HepG2 (cell line): ENCODE measurements around the gene GPT2. TPM values are rescaled to one million over a fixed set of nuclear protein-coding genes. Genes with fewer than 3 reads are reported as not detected.
A peak's percentile ranks its signal among the peaks of the same experiment; 100 is the strongest.

Experiments used
- ATAC-seq: fragments of 200-7000 bp; cut with Tn5 transposase; 3 replicates; pipeline ENCODE4 v1.9.1; 2020; ENCODE audit warnings: mild to moderate bottlenecking, moderate library complexity
- BruUV-seq: library from RNA; stranded (reverse); fragments of 400-500 nt; replicated peaks from 2 replicates; lab custom pipeline; 2021; lab: Mats Ljungman, UMichigan
- CTCF ChIA-PET: fragments of 300-600 bp; formaldehyde crosslinking; extraction: SDS; loops from one replicate; lab custom pipeline; 2021; ENCODE audit warnings: low total read pairs, inconsistent platforms, low intra/inter-chr PET ratio; lab: Yijun Ruan, JAX
- POLR2A ChIA-PET: fragments of 350-600 bp; sonication (Branson Sonifier 250); formaldehyde crosslinking; loops from one replicate; lab custom pipeline; 2020; ENCODE audit warnings: antibody characterized with exemption, inconsistent platforms; lab: Yijun Ruan, JAX
- DNase-seq: peaks from one replicate; pipeline ENCODE4 v3.0.0-alpha.2; 2015; ENCODE audit warnings: low spot score
- FAIRE-seq: peaks from 3 replicates; lab custom pipeline; 2011; peaks lifted over from hg19 to GRCh38; lab: Jason Lieb, UNC
- H2AFZ ChIP-seq: one replicate; pipeline ENCODE4 v1.6.1; 2011; ENCODE audit warnings: low read length, inconsistent platforms
- H3K27ac ChIP-seq: fragments of 300-600 bp; 3 replicates; pipeline ENCODE4 v1.8.0; 2011; ENCODE audit warnings: mixed run types, mild to moderate bottlenecking, mixed read lengths, low read length, inconsistent platforms; ENCODE audit not compliant: insufficient read depth; ENCODE audit errors: extremely low read length
- H3K27me3 ChIP-seq, 2 experiments: fragments of 200-600 bp in 1 of 2; 2 replicates in 1 of 2; 3 replicates in 1 of 2; pipeline versions ENCODE4 v1.6.0 to v1.8.0; 2011; ENCODE audit warnings: low read length in 2 of 2, mild to moderate bottlenecking in 2 of 2, moderate library complexity in 2 of 2, inconsistent platforms in 1 of 2; ENCODE audit not compliant: insufficient read depth in 2 of 2, control insufficient read depth in 1 of 2
- H3K36me3 ChIP-seq, 2 experiments: fragments of 200-600 bp in 1 of 2; replicated peaks in 1 of 2; 2 replicates in 1 of 2; 3 replicates in 1 of 2; pipeline versions ENCODE4 v1.5.1 to v1.8.0; 2011; ENCODE audit warnings: low read length in 2 of 2, inconsistent platforms in 1 of 2; ENCODE audit not compliant: insufficient read depth in 2 of 2, control insufficient read depth in 1 of 2
- H3K4me1 ChIP-seq: 2 replicates; pipeline ENCODE4 v1.5.1; 2012; ENCODE audit warnings: low read length, inconsistent platforms; ENCODE audit not compliant: insufficient read depth
- H3K4me2 ChIP-seq: 2 replicates; pipeline ENCODE4 v1.6.0; 2011; ENCODE audit warnings: low read depth, low read length, inconsistent platforms
- H3K4me3 ChIP-seq, 3 experiments: fragments of 200-600 bp in 1 of 3; sonication (generic), shearing (Covaris generic) in 1 of 3; replicated peaks in 1 of 3; 2 replicates each; pipeline ENCODE4 v1.5.1; 2011 to 2016; ENCODE audit warnings: low read length in 3 of 3, inconsistent platforms in 2 of 3, low read depth in 2 of 3, mild to moderate bottlenecking in 2 of 3, control low read depth in 1 of 3, mixed read lengths in 1 of 3; ENCODE audit not compliant: insufficient read depth in 1 of 3
- H3K79me2 ChIP-seq: one replicate; pipeline ENCODE4 v1.6.1; 2011; ENCODE audit warnings: low read length, inconsistent platforms; ENCODE audit not compliant: insufficient read depth
- H3K9ac ChIP-seq: 2 replicates; pipeline ENCODE4 v1.6.0; 2011; ENCODE audit warnings: mild to moderate bottlenecking, low read depth, low read length, inconsistent platforms; ENCODE audit not compliant: insufficient read depth
- H3K9me3 ChIP-seq: 2 replicates; pipeline ENCODE4 v1.5.1; 2012; ENCODE audit warnings: mild to moderate bottlenecking, low read length
- H4K20me1 ChIP-seq: 2 replicates; pipeline ENCODE4 v1.6.0; 2011; ENCODE audit warnings: inconsistent platforms, mild to moderate bottlenecking, low read length, moderate library complexity; ENCODE audit not compliant: insufficient read depth
- ATRX ChIP-seq: sonication (generic); formaldehyde crosslinking; IDR thresholded peaks from 2 replicates; pipeline ENCODE4 v1.4.0; 2020; ENCODE audit warnings: missing genetic modification reagents, borderline replicate concordance
- CEBPB ChIP-seq: IDR thresholded peaks from 2 replicates; pipeline ENCODE4 v1.6.1; 2011; ENCODE audit warnings: low read depth, low read length, improper control_type of control experiment, borderline replicate concordance
- CEBPG ChIP-seq: IDR thresholded peaks from 2 replicates; pipeline ENCODE4 v1.6.1; 2016
- FOXA3 ChIP-seq: IDR thresholded peaks from 2 replicates; pipeline ENCODE4 v1.6.1; 2016; ENCODE audit warnings: missing genetic modification reagents, missing compliant biosample characterization
- GTF2F1 ChIP-seq: fragments of 150-350 bp; IDR thresholded peaks from 2 replicates; pipeline ENCODE4 v1.6.1; 2014; ENCODE audit warnings: low read length
- MYC ChIP-seq: sonication (generic); formaldehyde crosslinking; IDR thresholded peaks from 2 replicates; pipeline ENCODE4 v1.9.0; 2021; ENCODE audit warnings: missing genetic modification reagents, borderline replicate concordance
- NFE2L1 ChIP-seq: sonication (generic); formaldehyde crosslinking; IDR thresholded peaks from 2 replicates; pipeline ENCODE4 v1.4.0; 2020; ENCODE audit warnings: missing genetic modification reagents, mild to moderate bottlenecking, borderline replicate concordance
- REL ChIP-seq: sonication (generic); formaldehyde crosslinking; conservative IDR thresholded peaks from 2 replicates; pipeline ENCODE4 v1.8.0; 2022; ENCODE audit warnings: mild to moderate bottlenecking, missing genetic modification reagents, moderate library complexity
- RFX5 ChIP-seq: IDR thresholded peaks from 2 replicates; pipeline ENCODE4 v1.6.1; 2011; ENCODE audit warnings: low read depth, low read length, improper control_type of control experiment
- RFXAP ChIP-seq: sonication (generic); formaldehyde crosslinking; IDR thresholded peaks from 2 replicates; pipeline ENCODE4 v1.4.0; 2020; ENCODE audit warnings: missing genetic modification reagents, borderline replicate concordance
- ZNF275 ChIP-seq: sonication (generic); formaldehyde crosslinking; IDR thresholded peaks from 2 replicates; pipeline ENCODE4 v1.8.0; 2022; ENCODE audit warnings: missing genetic modification reagents, mild to moderate bottlenecking, inconsistent platforms, borderline replicate concordance
- ZNF7 ChIP-seq: IDR thresholded peaks from 2 replicates; pipeline ENCODE4 v1.6.1; 2016; ENCODE audit warnings: missing biosample characterization, missing genetic modification reagents
- ZNF713 ChIP-seq: sonication (generic); formaldehyde crosslinking; IDR thresholded peaks from 2 replicates; pipeline ENCODE4 v1.4.0; 2020; ENCODE audit warnings: mild to moderate bottlenecking, missing genetic modification reagents
- ZNF770 ChIP-seq: sonication (generic); formaldehyde crosslinking; IDR thresholded peaks from 2 replicates; pipeline ENCODE4 v1.5.0; 2020; ENCODE audit warnings: mild to moderate bottlenecking, missing genetic modification reagents
- WGBS: methylation state at CpG from one replicate; pipeline ENCODE4 v1.1.6; 2017; ENCODE audit warnings: low lambda C conversion rate; 5-methylcytosine and 5-hydroxymethylcytosine counted together
- in situ Hi-C: cut with HindIII; loops from 2 replicates; pipeline ENCODE4 v1.10.0; 2017; ENCODE audit warnings: low pct_unique_long_range_greater_than_20kb; ENCODE audit not compliant: extremely low pct_ligation_motif_present
- intact Hi-C: fragments of 100-400 bp; cut with micrococcal nuclease; formaldehyde crosslinking; loops from one replicate; pipeline ENCODE4 v1.10.0; 2022; ENCODE audit not compliant: unreplicated experiment
- polyA plus RNA-seq, 8 experiments: library from polyadenylated mRNA; depleted of rRNA in 3 of 8; stranded (reverse) in 7 of 8; unstranded in 1 of 8; fragments of >200 nt; fragmentation: Illumina TruSeq in 4 of 8; extraction: Trizol in 4 of 8; gene quantifications; 2 replicates each; pipeline versions ENCODE4 v1.2.1 to v1.2.3, GENCODE V29; 2011 to 2016; ENCODE audit warnings: low read depth in 4 of 8, missing spikeins in 1 of 8, mixed read lengths in 1 of 8; ENCODE audit not compliant: insufficient read depth in 1 of 8
- total RNA-seq, 5 experiments: library from RNA; depleted of rRNA; stranded (reverse); fragments of >200 nt; fragmentation: Illumina TruSeq; extraction: Trizol; gene quantifications; 2 replicates each; pipeline ENCODE4 v1.2.3, GENCODE V29; 2016; ENCODE audit warnings: low read depth in 1 of 5
- TF ChIP-seq, protein P1 (sequence below): IDR thresholded peaks from 2 replicates; pipeline ENCODE4 v1.6.1; 2016
- TF ChIP-seq, protein P2 (sequence below): sonication (generic); formaldehyde crosslinking; conservative IDR thresholded peaks from 2 replicates; pipeline ENCODE4 v1.8.1; 2023; ENCODE audit warnings: missing genetic modification reagents

Gene GPT2
- total and polyA plus RNA-seq, 2 of the 13 experiments (the other 11 are each of a cell fraction or from before 2014, with no cell fraction given): 138 to 267 TPM

- Histone ChIP-seq H3K4me1 (peaks cover 34% of the 10 kb centered on the region), H4K20me1 (no peaks in the 10 kb centered on the region), H3K4me2 (peak overlapping the region; percentile 80; the same call in 1 of the 2 replicates), H3K27ac (peak overlapping the region; percentile 56), H3K4me3 (0 out of 6 replicates have a peak overlapping the region, but pooled peaks of 1 of the 3 experiments have one; percentile 47), H3K9me3 (no peaks in the 10 kb centered on the region), H3K79me2 (no peaks in the 10 kb centered on the region), H3K27me3 (no peaks in the 10 kb centered on the region), H3K36me3 (peaks cover 0 to 3% of the 10 kb centered on the region in 2 experiments; a peak in 1 of 5 replicates), H2AFZ (no peak overlapping the region), H3K9ac (no peak overlapping the region)
- DNase-seq (no peak), ATAC-seq (peak; percentile 10; the same call in 2 of the 3 replicates), FAIRE-seq (no peak)
- ChIA-PET POLR2A (interaction anchor here (0.6 to 2.0 kb wide), 11 partner anchors 8 to 1216 kb away, joined by 3 to 20 read pairs (median 5); partner anchors contain the start of genes DNAJA2 and NETO2), CTCF (interaction anchor here (2.1 to 2.8 kb wide), 2 partner anchors 69 to 192 kb away, joined by 13 to 27 read pairs; no protein-coding TSS in a partner anchor)
- BruUV-seq: no TSS peak
- 51% methylated on average over 7 of the region's 7 CpGs for WGBS
- in situ Hi-C loops: loop anchor here (5.0 to 10.0 kb wide), 3 partner anchors 68 to 1215 kb away; no protein-coding TSS in a partner anchor
- intact Hi-C loops: loop anchor here (2.0 to 5.0 kb wide), 2 partner anchors 23 to 88 kb away; partner anchors contain the start of gene DNAJA2
- peak; percentile 81; the same call in 1 of the 2 replicates for TF ChIP-seq ZNF7 (CRISPR knock-in tag)
- TF ChIP-seq MYC (CRISPR knock-in tag): 0 out of 2 replicates have a peak, but pooled peaks have one; percentile 2
- TF ChIP-seq, protein P1, sequence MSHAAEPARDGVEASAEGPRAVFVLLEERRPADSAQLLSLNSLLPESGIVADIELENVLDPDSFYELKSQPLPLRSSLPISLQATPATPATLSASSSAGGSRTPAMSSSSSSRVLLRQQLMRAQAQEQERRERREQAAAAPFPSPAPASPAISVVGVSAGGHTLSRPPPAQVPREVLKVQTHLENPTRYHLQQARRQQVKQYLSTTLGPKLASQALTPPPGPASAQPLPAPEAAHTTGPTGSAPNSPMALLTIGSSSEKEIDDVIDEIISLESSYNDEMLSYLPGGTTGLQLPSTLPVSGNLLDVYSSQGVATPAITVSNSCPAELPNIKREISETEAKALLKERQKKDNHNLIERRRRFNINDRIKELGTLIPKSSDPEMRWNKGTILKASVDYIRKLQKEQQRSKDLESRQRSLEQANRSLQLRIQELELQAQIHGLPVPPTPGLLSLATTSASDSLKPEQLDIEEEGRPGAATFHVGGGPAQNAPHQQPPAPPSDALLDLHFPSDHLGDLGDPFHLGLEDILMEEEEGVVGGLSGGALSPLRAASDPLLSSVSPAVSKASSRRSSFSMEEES (CRISPR knock-in tag): no peak
- no peak for TF ChIP-seq ATRX (CRISPR knock-in tag)
- peak; percentile 92 for TF ChIP-seq CEBPB
- no peak; the same call in 1 of the 2 replicates for TF ChIP-seq ZNF770 (CRISPR knock-in tag)
- 0 out of 2 replicates have a peak, but pooled peaks have one; percentile 8 for TF ChIP-seq FOXA3 (CRISPR knock-in tag)
- TF ChIP-seq RFX5: no peak
- peak; percentile 44; the same call in 1 of the 2 replicates for TF ChIP-seq ZNF713 (CRISPR knock-in tag)
- TF ChIP-seq NFE2L1: 0 out of 2 replicates have a peak, but pooled peaks have one; percentile 44
- no peak for TF ChIP-seq ZNF275
- TF ChIP-seq, protein P2, sequence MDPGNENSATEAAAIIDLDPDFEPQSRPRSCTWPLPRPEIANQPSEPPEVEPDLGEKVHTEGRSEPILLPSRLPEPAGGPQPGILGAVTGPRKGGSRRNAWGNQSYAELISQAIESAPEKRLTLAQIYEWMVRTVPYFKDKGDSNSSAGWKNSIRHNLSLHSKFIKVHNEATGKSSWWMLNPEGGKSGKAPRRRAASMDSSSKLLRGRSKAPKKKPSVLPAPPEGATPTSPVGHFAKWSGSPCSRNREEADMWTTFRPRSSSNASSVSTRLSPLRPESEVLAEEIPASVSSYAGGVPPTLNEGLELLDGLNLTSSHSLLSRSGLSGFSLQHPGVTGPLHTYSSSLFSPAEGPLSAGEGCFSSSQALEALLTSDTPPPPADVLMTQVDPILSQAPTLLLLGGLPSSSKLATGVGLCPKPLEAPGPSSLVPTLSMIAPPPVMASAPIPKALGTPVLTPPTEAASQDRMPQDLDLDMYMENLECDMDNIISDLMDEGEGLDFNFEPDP: no peak
- TF ChIP-seq REL (CRISPR knock-in tag): no peak
- TF ChIP-seq GTF2F1: no peak
- TF ChIP-seq RFXAP: no peak
- TF ChIP-seq CEBPG (CRISPR knock-in tag): peak; percentile 73
Observed at GRCh38 chr16:46949241-46949892, 65.2 kb downstream of the GPT2 start.
